HL-60 (cell line): ENCODE measurements around the gene ZBTB7B.

Source experiments
- GABPA ChIP-seq: IDR thresholded peaks from 2 replicates; pipeline ENCODE4 v1.6.1; 2012; ENCODE audit warnings: low read depth
- POLR2AphosphoS5 ChIP-seq: IDR thresholded peaks from 2 replicates; pipeline ENCODE4 v1.6.1; 2012; ENCODE audit warnings: low read depth

GRCh38 chr1:155011437-155012025 is 8.9 kb downstream of the ZBTB7B start:
- TF ChIP-seq POLR2AphosphoS5 (no peak), GABPA (no peak)
